ENCODE measurements around the gene MBOAT1.

Gene MBOAT1

GRCh38 chr6:20092071-20092566 lies 120.2 kb downstream of the MBOAT1 start:
- peak; percentile 76 for DNase-seq

GRCh38 chr6:20086992-20087391 lies 125.3 kb downstream of the MBOAT1 start:
- DNase-seq: no peak

- DNase-seq: no peak
These were observed 126.5 kb downstream of the MBOAT1 start for GRCh38 chr6:20085817-20086216.

- no peak for DNase-seq
These were observed 127.9 kb downstream of the MBOAT1 start for GRCh38 chr6:20084411-20084810.

- DNase-seq: no peak
These were observed 140.3 kb downstream of the MBOAT1 start for GRCh38 chr6:20071998-20072397.

DNA sequence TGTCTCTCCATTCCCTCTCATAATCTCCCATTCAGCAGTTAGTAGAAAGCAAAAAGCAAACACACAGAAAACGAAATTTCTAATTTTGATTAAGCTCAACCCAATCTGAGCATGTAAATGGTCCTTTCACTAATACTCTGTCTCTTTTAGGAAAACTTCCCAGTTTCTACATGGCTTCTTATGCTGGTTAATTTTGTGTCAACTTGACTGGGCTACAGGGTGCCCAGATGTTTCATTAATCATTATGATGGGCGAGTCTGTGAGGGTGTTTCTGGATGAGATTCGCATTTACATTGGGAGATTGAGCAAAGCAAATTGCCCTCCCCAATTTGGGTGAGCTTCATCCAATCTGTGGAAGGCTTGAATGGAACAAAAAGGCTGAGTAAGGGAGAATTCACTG lies 142.2 kb downstream of the MBOAT1 start:
- no peak for DNase-seq

DNA sequence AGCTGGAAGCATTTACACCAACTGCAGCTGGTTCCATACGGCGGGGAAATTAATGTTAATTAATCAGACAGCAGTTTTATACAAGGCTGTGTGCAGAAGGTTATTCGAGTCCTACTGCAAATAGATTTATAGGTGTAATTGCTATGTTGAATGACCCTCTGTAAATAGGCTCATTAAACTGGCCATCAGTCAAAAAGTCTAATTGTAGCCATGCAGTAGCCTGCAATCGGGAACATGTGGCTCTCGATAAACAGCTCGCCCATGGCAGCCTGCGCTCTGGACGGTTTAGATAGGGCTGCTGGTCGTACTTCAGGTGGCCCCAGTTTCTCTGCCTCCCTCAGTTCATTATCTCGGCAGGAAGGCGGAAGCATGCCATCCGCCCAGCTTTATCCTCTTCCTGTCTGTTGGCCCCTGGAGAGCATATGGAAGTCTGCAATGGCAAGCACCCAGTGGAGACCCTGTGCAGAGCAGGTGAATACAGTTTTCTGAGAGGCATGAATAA lies 143.2 kb downstream of the MBOAT1 start:
- DNase-seq: peak; percentile 83

GRCh38 chr6:20068421-20068988 lies 143.8 kb downstream of the MBOAT1 start:
- DNase-seq: no peak

DNA sequence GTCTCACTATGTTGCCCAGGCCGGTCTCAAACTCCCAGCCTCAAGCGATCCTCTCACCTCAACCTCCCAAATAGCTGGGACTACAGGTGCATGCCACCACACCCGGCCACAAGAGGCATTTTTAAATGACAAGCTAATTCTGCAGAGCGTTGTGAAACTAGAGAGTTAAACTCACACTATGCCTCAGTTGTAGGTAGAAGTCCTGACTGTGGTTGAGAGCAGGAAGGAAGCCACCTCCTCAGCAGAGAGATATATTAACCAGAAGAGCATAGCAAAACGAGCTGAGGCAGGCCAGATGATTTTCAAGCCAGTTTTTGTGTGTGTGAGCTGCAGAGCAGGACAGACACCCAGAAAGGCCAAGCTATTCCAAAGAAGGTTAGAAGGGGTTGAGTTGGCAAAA lies 150.3 kb downstream of the MBOAT1 start:
- DNase-seq: peak; percentile 20

- no peak for DNase-seq
These were observed 152.0 kb downstream of the MBOAT1 start for GRCh38 chr6:20060252-20060651.

- DNase-seq: peak; percentile 62
These were observed 153.4 kb downstream of the MBOAT1 start for GRCh38 chr6:20058912-20059311.

- no peak for DNase-seq
These were observed 154.0 kb downstream of the MBOAT1 start for GRCh38 chr6:20058121-20058905.

GRCh38 chr6:20056350-20056992 lies 155.8 kb downstream of the MBOAT1 start:
- DNase-seq: peak; percentile 84

GRCh38 chr6:20055916-20056315 lies 156.4 kb downstream of the MBOAT1 start:
- no peak for DNase-seq
